Small intestine (tissue), 7 donors: ENCODE data around the gene RNF103. TPM values are rescaled to one million over a fixed set of nuclear protein-coding genes. Genes with fewer than 3 reads are reported as not detected.

Source experiments
- DNase-seq, 2 donors: peaks; one replicate each; pipeline versions ENCODE4 v3.0.0 to v3.0.0-alpha.2; 2013
- FAIRE-seq: peaks from 2 replicates; lab custom pipeline; 2012; peaks lifted over from hg19 to GRCh38; lab: Jason Lieb, UNC
- H3K27ac ChIP-seq, 3 donors: one replicate each; pipeline ENCODE4 v1.5.1; 2013; ENCODE audit warnings: low read length in 2 of 3, mild to moderate bottlenecking in 2 of 3, control low read depth in 1 of 3, inconsistent platforms in 1 of 3, low read depth in 1 of 3, moderate library complexity in 1 of 3
- H3K27me3 ChIP-seq, 3 donors: one replicate each; pipeline ENCODE4 v1.6.1; 2013; ENCODE audit warnings: low read length in 3 of 3, inconsistent platforms in 1 of 3; ENCODE audit not compliant: control insufficient read depth in 3 of 3, insufficient read depth in 3 of 3
- H3K36me3 ChIP-seq, 3 donors: one replicate each; pipeline ENCODE4 v1.6.1; 2013; ENCODE audit warnings: low read length in 3 of 3, inconsistent platforms in 1 of 3, low read depth in 1 of 3, mild to moderate bottlenecking in 1 of 3, moderate library complexity in 1 of 3; ENCODE audit not compliant: control insufficient read depth in 3 of 3, insufficient read depth in 2 of 3
- H3K4me1 ChIP-seq, 3 donors: one replicate each; pipeline ENCODE4 v1.6.1; 2013; ENCODE audit warnings: low read length in 2 of 3, inconsistent platforms in 1 of 3, low read depth in 1 of 3, mild to moderate bottlenecking in 1 of 3, moderate library complexity in 1 of 3; ENCODE audit not compliant: control insufficient read depth in 3 of 3, insufficient read depth in 2 of 3
- H3K4me3 ChIP-seq, 3 donors: one replicate each; pipeline ENCODE4 v1.5.1; 2013; ENCODE audit warnings: low read length in 3 of 3, control low read depth in 1 of 3, inconsistent platforms in 1 of 3, low read depth in 1 of 3, mild to moderate bottlenecking in 1 of 3, moderate library complexity in 1 of 3
- H3K9me3 ChIP-seq, 2 donors: one replicate each; pipeline ENCODE4 v1.6.1; 2013; ENCODE audit warnings: low read depth in 1 of 2, low read length in 1 of 2; ENCODE audit not compliant: control insufficient read depth in 2 of 2, insufficient read depth in 1 of 2
- WGBS, 3 donors: extraction: QIAGEN DNeasy Blood & Tissue Kit; methylation state at CpG; one replicate each; pipeline ENCODE4 v1.1.7; 2013; 5-methylcytosine and 5-hydroxymethylcytosine counted together
- polyA plus RNA-seq, 4 donors: library from polyadenylated mRNA; stranded (reverse) in 3 of 4; unstranded in 1 of 4; fragments of 200-250 nt in 3 of 4; fragments of 120-200 nt in 1 of 4; gene quantifications; one replicate each; pipeline versions ENCODE4 v1.2.1 to v1.2.3, GENCODE V29; 2013
- donor health status: healthy with polysubstance abuse.
- donor health status: control.
- donor health status: control.
- donor health status: Bipolar disorder and iron deficiency.
- donor health status: healthy.

RNF103 gene
- polyA plus RNA-seq, 4 donors = 22.0 to 52.3 (median 32.7) TPM

DNA sequence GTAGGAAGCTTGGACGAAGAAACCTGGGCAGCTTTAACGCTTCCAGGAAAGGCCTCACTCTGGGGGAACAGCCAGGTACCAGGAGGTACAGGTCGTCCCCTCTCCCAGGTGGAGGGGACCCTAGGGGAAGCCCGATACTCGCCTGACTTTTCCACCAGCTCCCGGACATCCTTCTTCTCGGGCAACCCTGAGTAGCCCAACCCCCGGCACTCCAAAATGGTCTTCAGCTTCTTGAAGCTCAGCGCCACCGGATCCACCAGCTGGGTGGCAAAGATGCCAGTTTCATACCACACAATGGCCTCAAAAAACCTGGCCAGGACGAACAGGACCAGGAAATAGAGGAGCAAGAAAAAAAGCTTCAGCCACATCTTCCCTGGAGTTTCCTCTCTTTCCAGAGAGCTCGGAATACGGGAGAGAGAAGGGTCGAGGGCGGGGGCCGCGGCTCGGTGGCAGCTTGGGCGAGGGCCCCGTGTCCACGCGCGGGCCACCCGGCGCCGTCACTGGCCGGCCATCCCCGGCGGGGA lies 1.1 kb downstream of the RNF103 start:
- 0 to 1% (median 0%) methylated on average over 28 to 29 of the region's 29 CpGs for WGBS, 3 donors
- no peak for FAIRE-seq
- H3K4me1 ChIP-seq = peaks cover 0 to 8% (median 0%) of the 10 kb centered on the region in 3 donors

DNA sequence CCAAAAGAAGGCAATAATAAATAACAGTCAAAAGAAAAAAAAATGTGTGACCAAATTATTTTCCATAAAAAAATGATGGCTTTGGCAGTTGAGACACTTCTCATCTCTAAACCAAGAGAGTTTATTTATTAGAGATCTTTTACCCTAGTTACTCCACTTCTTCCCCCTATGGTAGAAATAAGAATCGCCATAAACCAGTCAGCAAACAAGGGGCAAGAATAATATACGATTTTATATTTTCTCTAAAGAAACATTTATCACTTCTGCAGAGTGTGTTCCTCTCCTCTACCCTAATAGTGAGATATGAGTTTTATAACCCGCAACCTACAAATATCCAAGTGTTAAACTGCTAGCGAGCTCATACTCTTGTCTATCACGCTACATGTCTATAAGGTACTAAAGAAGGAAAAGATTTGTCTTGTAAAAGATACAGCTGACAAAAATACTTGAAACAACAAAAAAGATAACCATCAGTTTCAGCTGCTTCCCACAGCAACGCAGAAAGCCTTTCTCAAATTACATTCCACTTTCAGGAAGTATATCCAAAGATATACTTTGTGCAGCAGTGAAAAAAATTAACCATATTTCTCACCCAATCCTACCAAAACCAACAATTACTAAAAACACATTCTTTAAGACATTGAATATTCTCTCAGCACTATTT lies 2.3 kb downstream of the RNF103 start:
- peak overlapping the region in 2 of 3 donors; percentile 68 to 93 for H3K4me3 ChIP-seq
- H3K9me3 ChIP-seq = no peaks in the 10 kb centered on the region
- H3K27ac ChIP-seq = no peak overlapping the region
- FAIRE-seq = no peak
- DNase-seq = peak in 1 of 2 donors; percentile 36
- peaks cover 0 to 4% (median 0%) of the 10 kb centered on the region in 3 donors for H3K4me1 ChIP-seq
- WGBS, 3 donors = 9 to 18% (median 11%) methylated on average over 6 of the region's 6 CpGs
- no peaks in the 10 kb centered on the region for H3K27me3 ChIP-seq
- peaks cover 0 to 6% (median 5%) of the 10 kb centered on the region in 3 donors for H3K36me3 ChIP-seq

More for the DNA sequence above, 1.1 kb downstream of the RNF103 start:
- Histone ChIP-seq H3K36me3 (peaks cover 0 to 4% (median 2%) of the 10 kb centered on the region in 3 donors), H3K27me3 (no peaks in the 10 kb centered on the region), H3K9me3 (no peaks in the 10 kb centered on the region), H3K27ac (peak overlapping the region; percentile 97 to 100 (median 99)), H3K4me3 (peak overlapping the region; percentile 68 to 93 (median 89))
- DNase-seq = peak; percentile 48 to 69

DNA sequence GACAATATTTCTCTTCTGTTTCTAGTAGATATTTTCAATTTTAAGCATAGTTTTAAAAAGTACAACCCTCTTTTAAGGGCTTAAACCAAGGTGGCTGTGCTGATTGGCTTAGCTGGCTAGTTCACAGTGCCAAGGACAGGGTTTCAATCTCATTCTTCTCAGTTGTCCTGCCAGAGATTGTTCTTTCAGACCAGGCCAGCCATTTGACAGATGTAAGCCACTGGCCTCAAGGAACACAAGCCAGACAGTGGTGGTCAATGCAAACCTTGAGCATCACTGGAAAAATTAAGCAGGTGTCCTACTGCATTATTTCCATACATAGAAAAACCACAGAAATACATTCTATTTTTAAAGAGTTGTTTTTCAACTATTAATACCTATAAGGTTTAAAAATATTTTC lies 5.9 kb downstream of the RNF103 start:
- Histone ChIP-seq H3K27me3 (no peaks in the 10 kb centered on the region), H3K27ac (peak overlapping the region in 1 of 3 donors; percentile 1), H3K36me3 (peaks cover 2 to 18% (median 12%) of the 10 kb centered on the region in 3 donors), H3K4me3 (no peak overlapping the region), H3K4me1 (peaks cover 0 to 3% (median 0%) of the 10 kb centered on the region in 3 donors), H3K9me3 (no peaks in the 10 kb centered on the region)
- no peak for DNase-seq
- FAIRE-seq = no peak

DNA sequence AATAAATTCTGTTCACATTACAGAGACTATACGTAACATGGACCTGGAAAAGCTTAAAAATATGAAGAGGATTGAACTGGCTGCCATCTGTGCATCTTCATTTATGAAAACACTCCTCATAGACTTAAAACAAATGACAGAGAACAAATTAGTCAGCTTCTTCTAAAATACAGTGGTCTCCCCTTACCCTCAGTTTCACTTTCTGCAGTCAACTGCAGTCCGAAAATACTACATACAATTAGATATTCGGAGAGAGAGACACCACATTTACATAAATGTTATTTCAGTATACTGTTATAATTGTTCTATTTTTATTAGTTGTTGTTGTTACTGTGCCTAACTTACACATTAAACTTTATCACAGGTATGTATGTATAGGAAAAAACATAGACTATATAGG lies 6.5 kb downstream of the RNF103 start:
- Histone ChIP-seq H3K4me3 (no peak overlapping the region), H3K9me3 (no peaks in the 10 kb centered on the region), H3K4me1 (peaks cover 0 to 3% (median 0%) of the 10 kb centered on the region in 3 donors), H3K36me3 (peaks cover 2 to 18% (median 12%) of the 10 kb centered on the region in 3 donors), H3K27ac (no peak overlapping the region), H3K27me3 (no peaks in the 10 kb centered on the region)
- no peak for DNase-seq
- WGBS, 3 donors = 82 to 91% (median 88%) methylated on average over 3 of the region's 3 CpGs
- no peak for FAIRE-seq

DNA sequence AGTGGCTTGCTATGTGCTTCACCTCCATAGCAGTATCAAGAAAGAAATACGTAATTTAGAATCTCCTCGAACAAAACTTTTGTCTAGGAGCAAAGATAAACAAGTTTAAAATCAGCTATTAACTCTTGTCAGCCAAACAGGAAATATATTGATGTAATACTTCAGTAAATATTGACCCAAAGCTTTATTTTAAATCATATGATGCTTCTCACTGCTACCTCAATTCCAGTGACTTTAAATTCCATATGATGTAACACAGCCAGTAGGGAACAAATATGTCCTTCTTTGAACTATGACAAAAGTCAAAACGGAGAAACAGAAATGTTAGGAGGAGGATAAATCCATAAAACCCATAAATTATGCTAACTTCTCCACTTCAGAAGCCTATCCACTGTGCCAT lies 7.2 kb downstream of the RNF103 start:
- H3K27ac ChIP-seq = no peak overlapping the region
- H3K4me3 ChIP-seq = no peak overlapping the region
- no peaks in the 10 kb centered on the region for H3K27me3 ChIP-seq
- no peak for DNase-seq
- no peaks in the 10 kb centered on the region for H3K9me3 ChIP-seq
- peaks cover 0 to 3% (median 0%) of the 10 kb centered on the region in 3 donors for H3K4me1 ChIP-seq
- peaks cover 2 to 18% (median 12%) of the 10 kb centered on the region in 3 donors for H3K36me3 ChIP-seq
- no peak for FAIRE-seq
- WGBS, 3 donors = 59 to 67% (median 62%) methylated on average over 3 of the region's 3 CpGs

DNA sequence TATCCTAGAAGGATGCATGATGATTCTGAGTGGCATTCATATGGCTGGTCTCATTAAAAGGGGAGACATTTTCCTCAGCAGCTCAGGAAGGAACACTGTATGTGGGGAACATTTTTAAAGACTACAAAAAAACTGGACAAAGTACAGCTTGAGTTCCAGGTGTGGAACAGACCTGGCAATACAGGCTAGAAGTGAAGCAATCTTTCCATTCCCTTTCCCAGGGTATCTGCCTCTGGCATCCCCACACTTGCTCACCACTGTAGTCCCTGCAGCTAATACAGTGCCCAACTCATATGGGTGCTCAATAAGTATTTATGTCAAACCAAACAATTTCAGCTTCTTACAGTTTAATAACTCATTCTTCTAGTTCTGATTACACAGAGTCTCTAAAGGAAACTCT lies 8.1 kb downstream of the RNF103 start:
- H3K4me3 ChIP-seq = no peak overlapping the region
- H3K27me3 ChIP-seq = no peaks in the 10 kb centered on the region
- peak in 1 of 2 donors; percentile 43 for DNase-seq
- H3K36me3 ChIP-seq = peaks cover 2 to 22% (median 12%) of the 10 kb centered on the region in 3 donors
- H3K27ac ChIP-seq = no peak overlapping the region
- no peaks in the 10 kb centered on the region for H3K9me3 ChIP-seq
- FAIRE-seq = no peak
- peaks cover 0 to 3% (median 0%) of the 10 kb centered on the region in 3 donors for H3K4me1 ChIP-seq

DNA sequence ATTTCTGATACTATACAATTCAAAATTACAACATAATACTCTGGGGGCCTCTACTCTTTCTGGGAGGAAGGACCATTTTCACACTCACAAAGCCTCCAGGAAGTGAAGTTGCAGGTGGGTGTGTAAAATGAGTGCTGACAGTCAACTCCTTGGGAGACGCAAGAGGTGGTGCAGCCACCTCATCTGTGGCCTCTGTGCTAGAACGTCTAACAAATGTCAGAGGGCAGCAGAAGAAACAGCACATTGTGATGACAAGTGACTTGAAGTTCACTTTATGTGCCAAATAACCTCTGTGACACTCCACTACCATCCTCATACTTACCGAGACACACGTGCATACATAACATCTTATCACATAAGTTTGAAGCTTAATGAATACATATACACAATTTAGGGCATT lies 10.2 kb downstream of the RNF103 start:
- 84 to 95% (median 89%) methylated on average over 4 of the region's 4 CpGs for WGBS, 3 donors
- Histone ChIP-seq H3K4me1 (peaks cover 0 to 3% (median 0%) of the 10 kb centered on the region in 3 donors), H3K36me3 (peaks cover 2 to 33% (median 10%) of the 10 kb centered on the region in 3 donors), H3K27ac (no peak overlapping the region), H3K27me3 (no peaks in the 10 kb centered on the region), H3K9me3 (no peaks in the 10 kb centered on the region), H3K4me3 (no peak overlapping the region)
- DNase-seq (no peak), FAIRE-seq (no peak)

DNA sequence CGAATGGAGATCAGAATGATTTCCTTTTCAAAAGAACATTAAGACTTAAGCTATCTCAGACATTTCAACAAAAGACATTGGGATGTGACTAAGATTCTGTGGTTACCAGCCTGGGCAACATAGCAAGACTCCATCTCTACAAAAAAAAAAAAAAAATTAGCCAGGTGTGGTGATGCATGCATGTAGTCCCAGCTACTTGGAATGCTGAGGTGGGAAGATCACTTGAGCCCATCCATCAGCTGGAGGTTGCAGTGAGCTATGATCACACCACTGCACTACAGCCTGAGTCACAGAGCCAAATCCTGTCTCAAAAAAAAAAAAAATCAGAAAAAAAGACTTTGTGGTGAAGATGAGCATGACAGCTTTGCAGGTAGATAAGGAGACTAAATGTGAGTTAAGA lies 12.8 kb downstream of the RNF103 start:
- 97% methylated on average over 1 of the region's 1 CpG for WGBS, 3 donors
- Histone ChIP-seq H3K4me3 (no peak overlapping the region), H3K36me3 (peaks cover 2 to 35% (median 11%) of the 10 kb centered on the region in 3 donors), H3K4me1 (peaks cover 0 to 3% (median 0%) of the 10 kb centered on the region in 3 donors), H3K9me3 (no peaks in the 10 kb centered on the region), H3K27ac (no peak overlapping the region), H3K27me3 (no peaks in the 10 kb centered on the region)
- DNase-seq = no peak
- no peak for FAIRE-seq
